Hepatocyte (in vitro differentiated cells): ENCODE results near the gene VRK3.

ENCODE experiments used
- CTCF ChIP-seq: fragments of 200-600 bp; sonication (generic); IDR thresholded peaks from 2 replicates; pipeline ENCODE4 v1.5.1; 2016; ENCODE audit warnings: antibody characterized with exemption, mild to moderate bottlenecking; ENCODE audit not compliant: poor library complexity
- EZH2phosphoT487 ChIP-seq: fragments of 200-600 bp; sonication (generic); IDR thresholded peaks from one replicate; pipeline ENCODE4 v1.6.1; 2018; ENCODE audit warnings: antibody characterized with exemption, mild to moderate bottlenecking, low read depth, moderate library complexity; ENCODE audit not compliant: unreplicated experiment, severe bottlenecking

- TF ChIP-seq CTCF, result no peak
- no peak for TF ChIP-seq EZH2phosphoT487
These were observed 36.7 kb downstream of the VRK3 start for GRCh38 chr19:49988433-49988832.
